ENCODE data around the gene FIS1.
"Not testable (repeated sequence)": the region's sequence is repeated elsewhere in the genome, so short reads cannot be mapped to it uniquely, and the experiment has no call there.

Gene FIS1

GRCh38 chr7:101255796-101256195 lies 10.9 kb upstream of the FIS1 start:
- no peak for DNase-seq

DNA sequence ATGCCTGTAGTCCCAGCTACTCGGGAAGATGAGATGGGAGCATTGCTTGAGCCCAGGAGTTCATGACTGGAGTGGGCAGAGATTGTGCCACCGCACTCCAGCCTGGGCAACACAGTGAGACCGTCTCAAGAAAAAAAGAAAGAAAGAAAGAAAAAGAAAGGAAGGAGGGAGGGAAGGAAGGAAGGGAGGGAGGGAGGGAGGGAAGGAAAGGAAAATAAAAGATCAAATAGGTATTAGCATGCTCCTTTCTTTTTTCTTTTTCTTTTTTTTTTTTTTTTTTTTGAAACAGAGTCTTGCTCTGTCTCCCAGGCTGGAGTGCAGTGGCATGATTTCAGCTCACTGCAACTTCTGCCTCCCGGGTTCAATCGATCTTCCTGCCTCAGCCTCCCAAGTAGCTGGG lies 8.3 kb upstream of the FIS1 start:
- not testable (repeated sequence) for DNase-seq

DNA sequence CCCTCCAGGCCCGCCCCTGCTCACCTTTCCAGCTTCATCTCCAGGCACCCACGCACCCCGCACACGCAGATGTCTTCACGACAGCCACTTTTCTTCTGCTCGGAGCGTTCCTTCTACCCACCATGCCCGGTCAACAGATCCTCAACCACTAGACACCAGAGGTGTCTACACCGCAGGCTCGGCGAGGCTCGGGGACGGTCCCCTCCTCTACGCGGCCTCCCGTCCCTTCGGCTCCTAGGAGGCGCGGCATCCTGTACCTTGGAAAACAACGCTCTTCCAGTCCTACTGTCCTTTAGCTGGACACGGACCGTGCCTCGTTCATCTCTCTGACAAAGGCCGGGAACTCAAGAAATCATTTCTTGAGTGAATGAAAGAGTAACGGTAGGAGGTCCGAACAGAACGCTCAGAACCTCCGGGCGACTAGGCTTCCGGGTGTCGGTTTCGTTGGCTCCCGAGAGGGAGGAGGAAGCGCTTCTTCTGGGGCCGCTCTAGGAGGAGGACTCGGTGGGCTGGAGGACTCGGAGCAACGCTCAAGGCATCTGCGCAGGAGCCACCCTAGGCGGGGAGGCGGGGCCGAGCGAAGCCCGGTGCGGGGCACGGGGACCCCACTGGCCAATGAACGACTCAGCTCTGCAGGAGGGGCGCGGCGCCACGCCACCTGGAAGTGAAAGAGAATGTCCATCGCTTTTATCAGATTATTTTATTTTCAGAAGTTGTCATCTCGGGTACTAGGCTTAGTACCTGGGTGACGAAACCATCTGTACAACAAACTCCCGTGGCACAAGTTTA lies 7.2 kb upstream of the FIS1 start:
- DNase-seq, result peak; percentile 88 to 99 (median 96)

DNA sequence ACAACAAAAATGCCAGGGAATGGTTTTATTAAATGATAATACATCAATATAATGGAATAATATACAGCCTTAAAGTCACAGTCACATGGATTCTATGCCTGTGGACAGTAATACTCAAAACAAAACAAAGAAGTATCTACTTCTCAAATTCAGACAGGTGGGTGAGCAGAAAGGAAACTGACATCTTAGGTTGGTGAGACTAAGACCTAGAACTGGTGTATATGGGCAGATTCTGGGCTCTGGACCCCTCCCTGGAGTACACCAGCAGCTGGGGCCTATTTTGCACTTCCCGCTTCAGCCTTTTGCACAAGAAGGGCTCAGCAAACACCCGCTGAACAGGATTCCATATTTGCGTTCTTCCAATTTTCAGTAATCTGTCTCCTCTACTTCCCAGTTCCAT lies 5.4 kb upstream of the FIS1 start:
- no peak for DNase-seq

DNA sequence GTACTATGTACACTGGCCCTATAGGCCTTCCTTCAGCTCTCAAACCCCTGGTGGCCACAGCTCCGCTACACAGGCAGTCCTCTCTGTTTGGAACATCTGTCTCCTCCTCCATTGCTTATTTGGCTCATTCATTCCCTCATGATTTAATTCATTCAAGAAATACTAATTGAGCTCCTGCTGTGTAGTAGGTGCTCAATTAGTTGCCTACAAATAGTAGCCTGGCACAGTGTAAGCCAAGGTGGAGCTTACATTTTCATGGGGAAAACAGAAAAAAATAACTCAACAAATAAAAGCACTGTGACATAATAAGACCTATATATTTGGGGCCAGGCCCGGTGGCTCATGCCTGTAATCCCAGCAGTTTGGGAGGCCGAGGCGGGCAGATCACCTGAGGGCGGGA lies 3.4 kb upstream of the FIS1 start:
- no peak for DNase-seq

DNA sequence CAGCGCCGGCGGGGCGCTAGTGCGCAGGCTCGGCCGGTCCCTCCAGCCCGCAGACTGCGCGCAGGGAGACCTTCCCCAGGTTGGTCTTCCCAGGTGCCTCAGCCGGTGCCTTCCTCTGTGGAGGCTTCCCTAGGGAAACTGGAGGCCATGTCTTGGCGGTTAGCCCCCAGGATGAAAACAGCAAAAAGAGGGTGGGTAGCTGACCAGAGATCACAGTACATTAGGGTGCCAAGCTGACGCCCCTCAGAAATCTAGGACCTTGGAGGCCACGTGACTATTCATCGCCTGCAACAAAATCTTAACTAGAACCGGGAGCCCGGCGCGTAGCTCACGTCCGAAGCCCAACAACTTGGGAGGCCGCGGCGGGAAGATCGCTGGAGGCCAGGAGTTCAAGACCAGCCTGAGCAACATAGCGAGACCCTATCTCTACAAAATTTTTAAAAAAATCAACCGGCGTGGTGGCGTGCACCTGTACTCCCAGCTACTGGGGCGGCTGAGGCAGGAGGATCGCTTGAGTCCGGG lies 327 bp upstream of the FIS1 start:
- no peak for DNase-seq

DNA sequence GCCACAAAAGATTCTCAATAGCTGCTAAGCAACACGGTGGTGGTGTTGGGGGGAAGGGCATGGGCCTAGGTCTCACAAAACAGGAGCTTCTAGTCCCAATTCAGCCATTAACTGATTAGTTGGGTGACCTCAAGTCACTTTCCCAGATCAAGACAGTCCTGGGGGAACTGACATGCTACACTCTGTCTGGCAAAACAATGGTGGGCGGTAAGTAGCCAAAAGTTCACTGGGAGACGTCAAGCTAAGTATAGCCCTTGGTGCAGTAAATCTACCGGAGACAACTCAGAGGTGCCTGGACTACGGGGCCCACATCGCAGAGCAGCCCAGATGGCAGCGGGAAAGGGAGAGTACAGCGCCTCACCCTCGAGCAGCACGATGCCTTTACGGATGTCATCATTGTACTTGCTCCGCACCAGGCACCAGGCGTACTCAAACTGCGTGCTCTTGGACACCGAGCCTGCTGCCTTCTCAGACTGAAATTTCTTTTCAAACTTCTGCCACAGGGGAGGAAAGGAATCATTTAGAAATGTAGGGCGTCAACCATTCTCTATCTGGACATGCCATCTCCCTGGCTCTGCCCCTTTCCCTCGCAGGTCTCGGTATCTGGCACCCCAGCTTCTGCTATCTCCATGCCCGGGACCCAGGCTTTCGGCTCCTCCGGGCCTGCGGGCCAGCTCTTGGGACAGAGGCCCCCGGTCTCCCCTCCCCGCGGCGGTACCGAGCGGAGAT lies 1.1 kb downstream of the FIS1 start:
- DNase-seq, result no peak

- no peak for DNase-seq
Measured at GRCh38 chr7:101241443-101242349, 3.2 kb downstream of the FIS1 start.

GRCh38 chr7:101241015-101241363 lies 3.9 kb downstream of the FIS1 start:
- no peak for DNase-seq

DNA sequence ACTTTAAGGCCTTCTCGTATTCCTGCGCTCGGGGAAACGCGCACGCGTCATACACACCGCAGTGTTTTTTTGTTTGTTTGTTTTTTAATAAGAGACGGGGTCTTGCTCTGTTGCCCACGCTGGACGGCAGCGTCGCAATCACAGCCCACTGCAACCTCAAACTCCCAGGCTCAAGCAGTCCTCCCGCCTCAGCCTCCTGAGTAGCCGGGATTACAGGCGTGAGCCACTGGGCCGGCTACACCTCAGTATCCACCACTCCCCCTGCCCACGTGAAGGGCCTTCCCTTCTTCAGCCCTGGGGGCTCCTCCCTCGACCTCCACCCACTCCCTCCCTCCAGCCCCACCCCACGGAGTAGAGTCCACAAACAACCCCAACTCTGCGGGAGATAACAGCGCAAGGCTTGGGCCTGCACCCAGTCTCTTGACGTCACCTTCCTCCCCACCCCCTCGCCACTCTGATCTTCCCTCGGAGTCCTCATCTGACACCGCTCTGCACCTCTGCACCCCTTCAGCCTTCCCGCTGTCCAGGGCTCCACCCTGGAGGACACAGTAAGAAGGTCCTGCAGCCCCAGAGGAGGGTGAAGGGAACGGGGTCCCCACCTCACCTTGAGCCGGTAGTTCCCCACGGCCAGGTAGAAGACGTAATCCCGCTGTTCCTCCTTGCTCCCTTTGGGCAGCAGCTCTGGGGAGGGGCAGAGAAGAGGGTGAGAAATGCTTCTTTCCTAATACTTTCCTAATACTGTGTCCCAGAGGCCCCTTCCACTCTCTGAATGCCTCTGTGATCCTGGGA lies 4.5 kb downstream of the FIS1 start:
- no peak for DNase-seq

DNA sequence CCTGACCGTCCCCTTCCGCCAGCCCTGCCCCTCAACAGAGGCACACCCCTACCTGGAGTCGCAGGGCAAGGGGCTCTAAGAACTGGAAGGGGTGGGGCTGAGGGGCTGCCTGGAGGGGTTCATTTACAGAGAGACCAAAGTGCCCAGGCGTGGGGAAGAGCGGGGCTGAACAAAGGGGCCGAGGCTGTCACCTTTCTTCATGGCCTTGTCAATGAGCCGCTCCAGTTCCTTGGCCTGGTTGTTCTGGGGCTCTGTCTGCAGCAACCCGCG lies 5.0 kb downstream of the FIS1 start:
- no peak for DNase-seq

- DNase-seq, result no peak
Measured at GRCh38 chr7:101239191-101239950, 5.5 kb downstream of the FIS1 start.

GRCh38 chr7:101238226-101239182 lies 6.4 kb downstream of the FIS1 start:
- DNase-seq, result no peak

DNA sequence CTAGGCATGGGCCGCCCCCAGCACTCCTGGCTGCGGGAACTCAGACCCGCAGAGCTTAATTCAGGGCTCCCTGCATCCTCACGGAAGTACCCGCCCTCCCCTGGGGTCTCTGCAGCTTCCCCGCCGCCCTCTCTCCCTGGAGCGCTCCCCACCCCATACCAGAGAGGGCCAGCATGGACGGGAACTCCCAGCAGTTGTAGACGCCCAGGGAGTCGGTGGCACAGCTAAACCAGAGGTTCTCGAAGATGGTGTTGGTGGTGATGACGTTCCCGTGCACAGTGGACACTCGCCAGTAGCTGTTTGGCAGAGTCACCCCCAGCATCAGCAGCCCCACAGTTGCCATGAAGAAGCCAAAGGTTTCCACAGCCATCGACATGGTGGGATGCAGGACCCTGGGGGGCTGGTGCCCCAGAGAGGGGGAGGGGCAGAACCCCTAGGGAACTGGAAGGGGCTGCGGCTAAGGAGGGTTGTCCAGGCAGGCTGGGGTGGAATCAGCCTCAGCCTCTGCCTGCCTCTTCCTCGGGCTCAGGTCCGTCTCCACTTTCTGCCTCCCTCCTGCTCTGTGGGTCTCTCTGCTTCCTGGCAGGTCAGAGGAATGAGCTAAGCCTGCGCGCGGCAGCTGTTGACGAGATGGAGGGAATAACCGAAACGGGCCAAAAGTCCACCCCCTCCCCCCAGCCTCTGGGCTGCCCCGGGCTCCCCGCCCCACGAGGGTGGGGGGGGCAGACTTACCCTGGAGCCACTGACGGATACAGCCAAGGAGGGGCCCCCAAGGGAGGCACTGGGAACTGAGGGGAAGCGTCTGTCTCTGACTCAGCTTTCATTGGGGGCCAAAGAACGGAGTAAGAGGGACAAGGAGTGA lies 7.4 kb downstream of the FIS1 start, which contains the start of gene CLDN15:
Gene CLDN15, minus strand, starts transcription at position 597 of the 862 bp plus-strand sequence. Its CDS starts 221 bp downstream, at position 376.
- DNase-seq, result no peak

- no peak for DNase-seq
Measured at GRCh38 chr7:101236292-101236835, 8.5 kb downstream of the FIS1 start.

DNA sequence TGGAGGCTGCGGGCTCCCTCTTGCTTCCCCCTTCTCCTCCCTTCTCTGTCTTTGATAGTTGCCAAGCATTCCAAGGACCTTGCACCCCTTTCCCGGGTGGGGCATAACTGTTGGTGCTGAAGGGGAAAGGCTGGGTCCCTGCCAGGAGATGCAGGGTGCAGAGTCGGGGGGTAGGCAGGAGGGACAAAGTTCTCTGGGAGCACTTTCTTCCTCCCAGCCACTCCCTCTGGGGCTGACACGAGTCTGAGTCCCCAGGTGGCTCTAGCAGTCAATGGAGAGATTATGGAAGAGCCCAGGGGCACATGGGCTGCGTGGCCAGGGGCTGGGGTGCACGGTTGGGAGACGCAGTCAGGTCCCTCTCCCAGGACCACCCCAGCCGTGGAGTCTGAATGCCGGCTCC lies 9.4 kb downstream of the FIS1 start:
- DNase-seq, result no peak

DNA sequence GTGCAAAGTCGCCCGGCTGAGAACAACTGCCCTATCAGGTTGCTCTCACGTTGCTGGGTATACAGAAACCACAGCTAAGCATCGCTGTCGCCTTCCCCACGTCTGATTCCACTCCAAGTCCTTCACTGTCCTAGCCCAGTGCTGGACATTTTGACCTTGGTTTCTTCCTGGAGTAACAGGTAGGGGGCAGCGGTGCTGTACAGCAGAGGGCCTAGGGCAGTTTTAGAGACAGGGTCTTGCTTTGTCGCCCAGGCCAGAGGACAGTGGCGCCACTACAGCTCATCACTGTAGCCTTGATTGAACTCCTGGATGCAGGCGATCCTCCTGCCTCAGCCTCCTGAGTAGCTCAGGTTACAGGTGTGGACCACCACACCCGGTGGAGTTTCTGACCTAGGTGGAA lies 9.8 kb downstream of the FIS1 start:
- no peak for DNase-seq

DNA sequence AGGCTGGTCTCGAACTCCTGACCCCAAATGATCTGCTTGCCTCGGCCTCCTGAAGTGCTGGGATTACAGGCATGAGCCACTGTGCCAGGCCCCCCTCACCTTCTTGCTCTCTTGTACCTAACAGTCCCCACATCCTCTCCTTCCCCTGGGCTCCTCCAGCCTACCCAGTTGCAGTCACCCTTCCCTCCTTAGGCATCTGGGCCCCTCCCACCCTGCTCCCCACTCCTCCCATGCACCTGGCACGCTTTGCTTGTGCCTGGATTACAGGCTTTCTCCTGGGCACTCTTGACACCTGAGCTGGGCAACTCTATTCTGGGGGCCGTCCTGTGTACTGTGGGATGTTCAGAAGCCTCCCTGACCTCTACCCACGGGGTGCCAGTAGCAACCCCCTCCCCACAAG lies 10.2 kb downstream of the FIS1 start:
- DNase-seq, result no peak

GRCh38 chr7:101233907-101234547 lies 10.9 kb downstream of the FIS1 start:
- DNase-seq, result no peak

All from activated naive CD4-positive, alpha-beta T cell (primary cell).